ENCODE results near the gene ABCC6. TPM values are rescaled to one million over a fixed set of nuclear protein-coding genes. Genes with fewer than 3 reads are reported as not detected.
"Not testable (repeated sequence)": the region's sequence is repeated elsewhere in the genome, so short reads cannot be mapped to it uniquely, and the experiment has no call there.

ABCC6 gene
- total RNA-seq, 2 donors from 2014 or later, result 0.38 to 0.74 TPM

DNA sequence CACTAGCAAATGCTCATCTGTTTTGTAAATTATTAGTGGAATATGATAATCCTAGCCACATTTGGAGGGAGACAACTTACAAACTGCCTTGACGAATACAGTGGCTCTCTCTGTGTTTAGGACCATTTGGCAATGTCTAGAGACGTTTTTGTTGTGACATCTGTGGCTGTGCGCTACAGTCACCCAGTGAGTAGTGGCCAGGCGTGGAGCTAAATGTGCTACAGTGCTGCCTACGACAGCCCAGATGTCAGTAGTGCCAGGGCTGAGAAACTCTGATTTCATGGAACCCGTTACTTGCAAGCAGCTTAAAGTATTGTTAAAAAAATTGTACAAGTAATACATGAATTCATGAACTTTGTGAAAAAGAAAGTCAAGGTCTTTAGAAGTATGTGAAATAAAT lies 13.8 kb upstream of the ABCC6 start:
- intact Hi-C loops (cut with DNase I); DNase-seq (ENCODE audit: low spot score): not testable (repeated sequence)

GRCh38 chr16:16232692-16233061 lies 9.4 kb upstream of the ABCC6 start:
- intact Hi-C loops (cut with DNase I); DNase-seq (ENCODE audit: low spot score): not testable (repeated sequence)

DNA sequence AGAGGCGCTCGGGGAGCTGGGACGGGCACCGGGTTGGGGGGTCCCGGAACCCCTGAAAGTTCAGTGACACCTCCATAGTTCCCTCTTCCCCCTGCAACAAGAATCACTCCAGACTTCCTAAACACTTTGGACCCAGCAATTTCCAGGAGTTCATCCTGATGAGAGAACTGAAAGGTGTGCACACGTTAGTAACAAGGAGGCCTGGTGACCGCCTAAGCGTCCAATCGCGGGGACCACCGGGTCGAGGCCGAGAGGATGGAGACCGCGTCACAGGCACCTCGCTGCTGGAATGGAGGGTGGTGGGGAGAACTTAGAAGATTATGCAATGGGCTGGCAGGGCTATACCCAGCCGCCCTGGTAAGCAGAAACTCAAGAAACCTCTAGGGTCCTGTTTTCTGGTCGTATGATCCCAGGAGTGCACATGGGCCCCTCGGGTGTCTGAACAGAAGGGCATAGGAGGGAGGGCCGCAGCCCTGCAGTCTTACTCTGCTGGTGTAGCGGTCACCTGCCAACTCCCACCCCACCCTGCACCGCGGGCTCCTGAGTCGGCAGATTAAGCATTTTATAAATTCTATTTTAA lies 458 bp upstream of the ABCC6 start:
- intact Hi-C loops (cut with DNase I), result not testable (repeated sequence)

GRCh38 chr16:16221382-16221781 lies 1.9 kb downstream of the ABCC6 start:
- DNase-seq (ENCODE audit: low spot score); intact Hi-C loops (cut with DNase I): not testable (repeated sequence)

More for the DNA sequence above, 458 bp upstream of the ABCC6 start:
- DNase-seq (ENCODE audit: low spot score), result not testable (repeated sequence)

GRCh38 chr16:16220449-16220848 lies 2.8 kb downstream of the ABCC6 start:
- DNase-seq (ENCODE audit: low spot score); intact Hi-C loops (cut with DNase I): not testable (repeated sequence)

- DNase-seq (ENCODE audit: low spot score); intact Hi-C loops (cut with DNase I): not testable (repeated sequence)
Measured at GRCh38 chr16:16218787-16219186, 4.5 kb downstream of the ABCC6 start.

- intact Hi-C loops (cut with DNase I); DNase-seq (ENCODE audit: low spot score): not testable (repeated sequence)
Measured at GRCh38 chr16:16218349-16218748, 4.9 kb downstream of the ABCC6 start.

DNA sequence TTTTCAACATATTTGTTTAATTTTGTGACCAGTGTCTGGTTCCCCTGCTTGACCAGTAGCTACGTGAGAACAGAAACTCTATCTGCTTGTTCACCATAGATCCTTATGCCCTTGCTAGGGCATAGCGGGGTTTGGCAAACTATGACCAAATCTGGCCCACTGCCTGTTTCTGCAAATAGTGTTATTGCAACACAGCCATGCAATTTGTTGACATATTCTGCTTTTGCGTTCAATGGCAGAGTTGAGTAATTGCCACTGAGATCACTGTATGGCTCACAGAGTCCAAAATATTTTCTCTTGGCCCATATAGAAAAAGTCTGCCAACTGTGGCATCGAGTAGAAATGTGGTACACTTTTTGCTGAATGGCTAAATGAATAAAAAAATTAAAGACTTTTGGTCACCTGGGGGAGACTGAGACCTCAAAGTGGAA lies 9.4 kb downstream of the ABCC6 start:
- DNase-seq (ENCODE audit: low spot score); intact Hi-C loops (cut with DNase I): not testable (repeated sequence)

DNA sequence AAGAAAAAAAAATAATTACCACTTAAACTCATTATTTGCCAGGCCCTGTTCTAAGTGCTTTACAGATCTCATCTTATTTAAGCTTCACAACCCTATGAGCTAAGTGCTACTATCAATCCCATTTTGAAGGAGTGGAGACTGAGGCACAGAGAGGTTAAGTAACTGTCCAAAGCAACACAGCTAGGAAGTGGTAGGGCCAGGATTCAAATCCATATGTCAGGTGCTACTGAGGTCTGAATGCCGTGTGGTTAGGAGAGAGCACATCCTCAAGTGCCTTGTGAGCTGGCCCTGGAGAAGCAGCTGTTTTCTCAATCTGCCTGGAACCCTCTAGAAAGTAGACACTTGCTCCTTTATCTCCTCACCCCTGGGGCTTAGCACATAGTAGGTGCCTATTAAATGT lies 11.9 kb downstream of the ABCC6 start:
- intact Hi-C loops (cut with DNase I); DNase-seq (ENCODE audit: low spot score): not testable (repeated sequence)

GRCh38 chr16:16208461-16208860 lies 14.8 kb downstream of the ABCC6 start:
- intact Hi-C loops (cut with DNase I), result not testable (repeated sequence)
- peak; percentile 28 for DNase-seq (ENCODE audit: low spot score)

DNA sequence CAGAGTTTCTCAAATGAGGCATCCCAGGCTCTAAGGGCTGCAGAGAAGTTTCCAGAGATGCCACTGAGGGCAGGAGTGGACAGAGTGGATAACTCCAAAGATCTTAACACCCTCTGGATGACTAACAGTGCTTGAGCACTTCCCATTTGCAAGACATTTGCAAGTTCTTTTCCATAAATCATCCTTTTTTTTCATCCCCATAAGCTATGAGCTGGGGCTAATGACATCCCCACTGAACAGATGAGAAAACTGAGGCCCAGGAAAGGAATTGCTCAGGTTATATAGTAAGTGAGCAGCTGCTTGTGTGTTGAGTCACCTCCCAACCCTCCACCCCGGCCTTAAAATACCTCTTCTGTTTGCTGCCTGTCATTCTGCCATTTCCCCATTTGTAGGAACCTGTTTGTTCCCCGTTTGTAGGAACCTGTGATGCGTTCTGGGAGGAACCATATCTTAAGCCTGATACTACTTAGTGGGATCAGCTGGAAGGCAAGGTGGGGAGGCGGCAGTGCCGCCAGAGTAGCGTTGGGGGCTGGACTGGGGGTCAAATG lies 15.4 kb downstream of the ABCC6 start:
- peak; percentile 23 for DNase-seq (ENCODE audit: low spot score)
- intact Hi-C loops (cut with DNase I), result not testable (repeated sequence)

GRCh38 chr16:16207097-16207786 lies 16.1 kb downstream of the ABCC6 start:
- intact Hi-C loops (cut with DNase I), result not testable (repeated sequence)
- peak; percentile 12 for DNase-seq (ENCODE audit: low spot score)

DNA sequence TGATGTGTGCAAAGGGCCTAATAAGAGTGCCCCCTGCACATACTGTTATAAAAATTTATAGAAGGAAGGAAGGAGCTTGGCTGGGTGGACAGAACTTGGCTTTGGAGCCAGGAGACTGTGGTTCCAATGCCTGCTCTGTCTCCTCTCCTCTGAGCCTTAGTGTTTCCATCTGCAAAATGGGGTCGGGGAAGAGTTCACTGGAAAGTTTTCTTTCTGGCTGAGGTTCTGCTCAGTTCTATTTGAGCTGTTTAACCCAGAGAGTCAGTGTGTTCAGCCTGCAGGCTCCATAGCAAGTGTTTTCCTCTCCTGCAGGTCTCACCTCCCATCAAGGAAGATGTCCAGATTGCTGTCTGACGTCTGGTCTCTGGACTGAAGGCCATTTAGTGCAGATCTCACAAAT lies 17.4 kb downstream of the ABCC6 start:
- DNase-seq (ENCODE audit: low spot score); intact Hi-C loops (cut with DNase I): not testable (repeated sequence)

- DNase-seq (ENCODE audit: low spot score), result peak; percentile 3
- intact Hi-C loops (cut with DNase I), result not testable (repeated sequence)
Measured at GRCh38 chr16:16204552-16204951, 18.7 kb downstream of the ABCC6 start.

GRCh38 chr16:16203494-16203893 lies 19.8 kb downstream of the ABCC6 start:
- peak; percentile 24 for DNase-seq (ENCODE audit: low spot score)

DNA sequence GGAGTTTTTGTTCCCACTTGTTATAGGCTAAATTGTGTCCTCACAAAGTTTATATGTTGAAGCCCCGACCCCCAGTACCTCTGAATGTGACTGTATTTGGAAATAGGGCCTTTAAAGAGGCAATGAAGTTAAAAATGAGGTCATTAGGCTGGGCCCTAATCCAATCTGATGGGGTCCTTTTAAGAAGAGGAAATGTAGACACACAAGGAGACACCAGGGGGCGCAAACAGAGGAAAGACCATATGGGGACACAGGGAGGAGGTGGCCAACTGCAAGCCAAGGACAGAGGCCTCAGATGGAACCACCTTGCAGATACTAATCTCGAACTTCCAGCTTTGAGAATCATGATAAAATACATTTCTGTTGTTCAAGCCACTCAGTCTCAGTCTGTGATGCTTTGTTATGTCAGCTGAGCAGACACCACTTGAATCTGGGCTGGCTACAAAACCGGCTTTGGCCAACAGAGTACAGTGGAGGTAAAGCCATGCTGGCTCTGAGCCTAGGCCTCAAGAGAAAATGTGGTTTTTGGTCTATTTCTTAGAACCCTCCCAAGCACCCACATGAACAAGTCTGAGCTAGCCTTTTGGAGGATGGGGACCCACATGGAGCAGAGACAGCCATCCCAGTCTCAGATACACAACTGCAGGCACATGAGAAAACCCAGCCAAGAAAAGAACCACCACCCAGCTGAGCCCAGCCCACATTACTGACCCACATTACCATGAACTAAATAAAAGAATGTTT lies 20.7 kb downstream of the ABCC6 start:
- DNase-seq (ENCODE audit: low spot score), result peak; percentile 76
- intact Hi-C loops (cut with DNase I), result not testable (repeated sequence)

More at GRCh38 chr16:16203494-16203893, 19.8 kb downstream of the ABCC6 start:
- intact Hi-C loops (cut with DNase I), result not testable (repeated sequence)

GRCh38 chr16:16201880-16202279 lies 21.4 kb downstream of the ABCC6 start:
- intact Hi-C loops (cut with DNase I), result not testable (repeated sequence)
- DNase-seq (ENCODE audit: low spot score), result peak; percentile 42

- DNase-seq (ENCODE audit: low spot score); intact Hi-C loops (cut with DNase I): not testable (repeated sequence)
Measured at GRCh38 chr16:16200391-16200790, 22.9 kb downstream of the ABCC6 start.

DNA sequence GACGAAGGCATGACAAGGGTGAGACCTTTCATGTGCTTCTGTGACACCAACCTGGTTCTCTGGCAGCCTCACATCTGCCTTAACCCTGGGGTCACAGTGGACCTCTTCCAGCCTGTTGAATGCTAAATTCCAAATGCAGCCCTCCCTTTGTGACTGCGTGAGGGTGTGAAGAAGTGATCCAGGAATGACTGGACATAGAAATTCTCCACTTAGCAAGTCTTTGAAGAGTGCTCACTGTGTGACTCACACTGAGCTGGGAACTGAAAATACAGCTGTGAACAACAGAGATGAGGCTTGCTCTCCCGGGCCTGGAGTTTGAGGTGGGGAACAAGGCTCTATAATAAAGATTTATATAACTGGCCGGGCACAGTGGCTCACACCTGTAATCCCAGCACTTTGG lies 23.9 kb downstream of the ABCC6 start:
- not testable (repeated sequence) for DNase-seq (ENCODE audit: low spot score)
- intact Hi-C loops (cut with DNase I), result loop anchor here in 1 of 2 donors (10.0 kb wide), 1 partner anchor 775 kb away; no protein-coding TSS in a partner anchor

- intact Hi-C loops (cut with DNase I), result loop anchor here in 1 of 2 donors (10.0 kb wide), 1 partner anchor 773 kb away; no protein-coding TSS in a partner anchor
- no peak for DNase-seq (ENCODE audit: low spot score)
Measured at GRCh38 chr16:16197966-16198365, 25.3 kb downstream of the ABCC6 start.

Data from posterior vena cava (tissue), 2 donors.